GM21390 (cell line): Measurements from ENCODE around the gene TCEAL7.
"Not testable (repeated sequence)": the region's sequence is repeated elsewhere in the genome, so short reads cannot be mapped to it uniquely, and the experiment has no call there.

Experiments
- ATAC-seq: cut with Tn5 transposase; IDR thresholded peaks from one replicate; pipeline ENCODE4 v1.9.1; 2021; ENCODE audit not compliant: unreplicated experiment

Gene TCEAL7

GRCh38 chrX:103329991-103330390, at the start of gene TCEAL7:
Gene TCEAL7, plus strand, starts transcription at chrX:103330239. Its CDS starts 1,165 bp downstream, at chrX:103331404.
- no peak for ATAC-seq

- no peak for ATAC-seq
Observed at GRCh38 chrX:103293118-103293517, 36.9 kb upstream of the TCEAL7 start.

- ATAC-seq, result no peak
Observed at GRCh38 chrX:103304705-103305104, 25.3 kb upstream of the TCEAL7 start.

GRCh38 chrX:103305666-103306065, 24.4 kb upstream of the TCEAL7 start:
- ATAC-seq, result not testable (repeated sequence)

DNA sequence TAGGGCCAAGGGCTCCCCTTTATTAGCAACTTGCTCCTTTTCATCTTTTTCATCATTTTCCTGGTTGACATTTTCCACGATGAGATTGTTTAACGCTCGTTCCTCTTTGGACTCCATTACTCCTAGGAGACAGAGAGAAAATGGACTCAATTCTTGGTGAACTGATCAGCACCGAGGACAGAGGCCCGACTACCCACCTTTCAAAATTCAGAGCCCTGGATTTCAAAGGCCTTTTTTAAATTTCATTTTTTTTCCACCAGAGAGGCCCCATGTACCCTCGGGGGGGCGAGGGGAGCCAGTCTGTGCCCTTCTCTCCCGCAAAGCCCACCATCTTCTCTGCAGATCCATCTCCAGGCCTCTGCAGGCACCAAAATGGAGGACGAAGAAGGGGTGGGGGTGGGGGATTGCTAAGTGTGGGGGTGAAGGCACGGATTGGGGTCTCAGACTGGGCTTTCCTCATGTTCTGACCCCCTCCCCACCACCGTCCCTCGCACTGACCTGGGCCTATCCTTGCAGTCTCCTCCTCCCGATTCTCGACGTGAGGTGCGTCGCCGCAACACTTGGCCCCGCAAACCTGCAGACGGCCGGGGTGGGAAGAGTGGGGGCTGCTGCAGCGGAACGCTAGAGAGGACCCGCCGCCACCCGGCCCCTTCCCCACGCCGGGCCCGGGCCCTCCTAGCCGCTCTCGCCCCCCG, 20.0 kb upstream of the TCEAL7 start:
- no peak for ATAC-seq

DNA sequence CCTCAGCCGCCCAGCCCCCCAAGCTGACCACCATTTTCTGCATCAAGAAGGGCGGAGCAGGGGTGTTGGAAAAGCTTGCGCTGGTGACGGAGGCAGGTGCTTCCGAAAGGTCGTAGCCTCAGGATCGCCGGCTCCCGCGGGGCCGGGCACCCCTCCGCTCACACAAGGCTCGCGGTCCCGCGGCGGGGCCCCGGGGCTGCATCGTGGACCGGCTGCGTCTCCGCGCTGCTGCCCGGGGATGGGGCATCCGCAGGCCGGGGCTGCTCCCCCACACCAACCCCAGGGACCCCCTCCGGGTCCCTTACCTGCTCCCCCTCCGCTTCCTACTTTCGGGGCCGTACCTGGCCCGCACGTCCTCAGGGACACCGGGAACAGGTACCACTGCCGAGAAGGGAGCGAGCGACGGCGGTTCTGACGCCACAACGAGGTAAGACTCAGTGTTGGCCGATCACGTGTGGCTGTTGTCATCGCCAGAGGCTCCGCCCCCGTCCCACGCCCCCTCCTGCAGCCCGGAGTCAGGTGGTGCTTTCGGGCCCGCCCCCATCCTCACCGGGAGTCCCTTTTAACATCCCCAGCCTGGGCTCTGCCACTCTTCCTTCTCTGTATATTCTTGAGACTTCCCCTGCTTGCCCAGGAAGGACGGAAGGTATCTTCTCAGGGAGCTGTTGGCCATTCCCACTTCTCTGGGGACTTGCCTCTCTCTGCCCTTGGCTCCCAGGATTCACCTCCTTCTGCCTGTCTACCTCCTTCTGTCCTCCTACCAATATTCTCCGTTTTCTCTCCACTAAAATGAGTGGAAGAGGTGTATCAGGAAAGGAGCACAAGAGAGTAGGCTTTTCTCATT, 19.3 kb upstream of the TCEAL7 start, which contains the start of gene BEX2:
BEX2 (minus strand) TSS at position 436 of the 844 bp plus-strand sequence. CDS start 1,014 bp downstream, outside the sequence.
- peak; percentile 97 for ATAC-seq

GRCh38 chrX:103311399-103311780, 18.6 kb upstream of the TCEAL7 start:
- ATAC-seq, result no peak

DNA sequence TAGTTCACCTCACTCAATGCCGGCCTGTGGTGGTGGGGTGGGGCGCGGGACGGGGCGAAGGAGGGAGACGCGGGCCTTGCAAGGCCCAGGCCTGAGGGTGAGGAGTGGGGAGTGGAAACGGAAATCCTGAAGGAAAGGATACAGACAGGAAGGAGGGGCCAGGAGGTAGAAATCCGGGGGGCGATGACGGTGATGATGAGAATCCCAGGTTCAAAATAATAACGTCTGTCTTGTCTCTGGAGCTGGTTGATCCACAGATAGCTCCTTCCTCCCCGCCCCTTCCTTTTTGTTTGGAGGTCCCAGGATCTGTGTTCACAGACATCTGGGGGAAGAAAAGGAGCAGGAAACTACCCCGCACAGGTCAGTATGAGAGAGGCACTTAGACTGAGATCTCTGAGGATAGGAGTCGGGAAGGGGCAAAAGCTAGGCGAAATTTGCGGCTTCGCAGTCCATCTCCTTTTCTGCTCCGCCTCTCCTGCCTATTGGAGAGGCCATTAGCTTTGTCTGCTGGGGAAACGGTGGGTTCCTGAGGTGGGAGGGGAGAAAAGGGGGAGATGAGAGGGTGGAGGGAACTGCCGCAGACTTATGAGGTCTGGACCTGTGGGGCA, 746 bp downstream of the TCEAL7 start:
- ATAC-seq, result no peak

GRCh38 chrX:103338663-103339062, 8.6 kb downstream of the TCEAL7 start:
- ATAC-seq, result no peak

DNA sequence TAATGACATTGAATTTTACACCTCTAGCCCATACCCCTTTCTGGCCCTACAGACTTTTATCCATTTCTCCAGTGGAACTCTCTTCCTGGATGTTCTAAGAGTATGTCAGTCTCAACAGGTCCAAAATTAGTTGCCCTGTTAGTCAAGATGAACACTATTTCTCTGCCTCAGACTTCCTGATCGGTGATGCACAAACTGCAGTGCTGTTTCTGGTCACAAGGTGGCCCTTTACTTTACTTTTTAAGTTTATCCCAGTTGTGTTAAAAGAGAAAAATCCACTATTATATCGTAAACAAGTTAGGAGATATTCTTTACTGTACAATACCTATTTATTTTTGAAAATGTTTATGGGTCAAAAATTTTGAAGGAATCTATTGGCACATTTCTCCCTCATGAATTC, 13.1 kb downstream of the TCEAL7 start:
- ATAC-seq, result no peak

DNA sequence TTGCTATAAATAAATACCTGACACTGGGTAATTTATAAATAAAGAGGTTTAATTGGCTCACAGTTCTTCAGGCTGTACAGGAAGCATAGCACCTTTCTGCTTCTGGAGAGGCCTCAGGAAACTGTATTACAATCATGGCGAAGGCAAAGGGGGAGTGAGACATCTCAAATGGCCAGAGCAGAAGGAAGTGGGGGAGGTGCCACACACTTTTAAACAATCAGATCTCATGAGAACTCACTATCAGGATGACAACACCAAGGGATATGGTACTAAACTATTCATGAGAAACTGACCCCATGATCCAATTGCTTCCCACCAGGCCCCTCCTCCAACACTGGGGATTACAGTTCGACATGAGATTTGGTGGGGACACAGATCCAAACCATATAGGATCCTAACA, 14.6 kb downstream of the TCEAL7 start:
- no peak for ATAC-seq

DNA sequence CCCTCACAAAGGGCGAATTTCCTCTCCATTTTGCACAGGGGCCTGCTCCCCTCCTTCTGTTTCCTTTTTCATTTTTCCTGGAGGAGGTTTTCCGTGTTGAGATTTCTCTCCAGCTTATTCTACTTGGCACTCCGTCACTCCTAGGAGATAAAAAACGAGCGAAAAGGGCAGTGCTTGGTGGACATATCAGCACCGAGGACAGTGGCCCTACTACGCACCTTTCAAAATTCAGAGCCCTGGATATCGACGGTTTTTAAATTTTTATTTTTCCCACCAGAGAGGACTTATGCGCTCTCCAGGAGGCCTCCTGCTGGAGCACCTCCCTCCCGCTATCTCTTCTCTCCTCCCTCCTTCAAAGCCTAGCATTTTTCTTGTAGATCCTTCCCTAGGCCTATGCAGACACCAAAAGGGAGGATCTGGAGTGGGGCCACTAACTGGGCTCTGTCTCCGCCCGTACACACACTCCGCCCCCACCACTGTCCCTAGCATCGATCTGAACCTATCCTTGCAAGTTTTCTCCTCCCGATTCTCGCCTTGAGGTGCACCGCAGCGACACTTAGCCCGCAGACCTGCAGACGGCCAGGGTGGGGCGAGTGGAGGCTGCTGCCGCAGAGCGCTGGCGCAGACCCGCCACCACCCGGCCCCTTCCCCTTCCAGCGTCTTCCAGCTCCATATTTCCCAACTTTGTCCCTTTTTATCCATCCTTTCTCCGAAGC, 17.8 kb downstream of the TCEAL7 start:
- ATAC-seq, result no peak

GRCh38 chrX:103356130-103356798, 26.2 kb downstream of the TCEAL7 start, which contains the start of gene TCEAL9:
Gene TCEAL9, plus strand, starts transcription at chrX:103356506. Its CDS starts 1,179 bp downstream, at chrX:103357685.
- no peak for ATAC-seq

GRCh38 chrX:103356858-103357257, 26.8 kb downstream of the TCEAL7 start:
- ATAC-seq, result no peak

- ATAC-seq, result no peak
Observed at GRCh38 chrX:103357871-103358270, 27.8 kb downstream of the TCEAL7 start.

DNA sequence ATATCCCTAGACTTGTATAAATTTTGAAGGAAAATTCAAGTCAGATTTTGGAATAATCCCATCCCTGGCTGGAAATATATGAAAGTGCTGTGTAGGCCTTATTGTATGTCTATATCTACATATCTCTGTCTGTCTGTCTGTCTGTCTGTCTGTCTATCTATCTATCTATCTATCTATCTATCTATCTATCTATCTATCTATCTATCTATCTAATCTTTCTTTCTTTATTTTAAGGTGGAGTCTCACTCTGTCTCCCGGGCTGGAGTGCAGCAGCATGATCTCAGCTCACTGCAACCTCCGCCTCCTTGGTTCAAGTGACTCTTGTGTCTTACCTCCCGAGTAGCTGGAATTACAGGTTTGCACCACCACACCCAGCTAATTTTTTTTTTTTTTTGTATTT, 29.6 kb downstream of the TCEAL7 start:
- not testable (repeated sequence) for ATAC-seq

DNA sequence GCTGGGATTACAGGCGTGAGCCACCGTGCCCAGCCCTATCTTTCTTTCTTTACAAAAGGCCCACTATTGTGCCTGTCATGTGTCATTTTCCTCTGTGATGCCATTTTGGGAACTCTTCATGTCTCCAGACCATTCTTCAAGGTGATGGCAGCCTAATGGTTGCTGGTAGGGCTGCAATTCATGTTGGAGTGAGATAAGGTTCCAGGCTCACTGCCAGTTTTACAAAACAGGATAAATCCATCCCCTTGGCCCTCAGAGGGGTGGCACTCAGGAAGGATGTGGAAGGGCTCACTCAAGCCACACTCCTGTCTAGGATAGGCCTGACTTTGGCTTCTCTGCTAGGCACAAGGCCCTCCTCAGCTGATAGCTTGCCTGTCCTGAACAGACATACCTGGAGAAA, 30.1 kb downstream of the TCEAL7 start:
- no peak for ATAC-seq

- no peak for ATAC-seq
Observed at GRCh38 chrX:103360916-103361315, 30.9 kb downstream of the TCEAL7 start.

DNA sequence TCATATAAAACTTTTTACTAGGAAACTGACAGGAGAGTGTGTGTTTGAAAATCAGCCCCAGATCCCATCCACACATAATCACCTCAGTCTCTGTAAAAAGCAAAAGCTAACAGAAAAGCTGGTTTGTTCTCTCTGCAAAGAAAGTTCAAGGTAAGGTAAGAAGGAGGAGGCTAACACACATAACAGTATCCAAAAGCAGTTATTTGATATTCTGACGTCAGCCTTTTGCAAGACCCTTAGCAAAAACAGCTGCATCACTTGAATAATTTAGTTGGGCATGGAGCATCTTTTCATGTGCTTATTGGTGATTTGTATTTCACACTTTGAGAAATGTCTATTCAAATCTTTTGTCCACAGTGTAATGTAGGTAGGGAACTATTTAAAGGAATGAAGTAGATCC, 31.8 kb downstream of the TCEAL7 start:
- no peak for ATAC-seq

DNA sequence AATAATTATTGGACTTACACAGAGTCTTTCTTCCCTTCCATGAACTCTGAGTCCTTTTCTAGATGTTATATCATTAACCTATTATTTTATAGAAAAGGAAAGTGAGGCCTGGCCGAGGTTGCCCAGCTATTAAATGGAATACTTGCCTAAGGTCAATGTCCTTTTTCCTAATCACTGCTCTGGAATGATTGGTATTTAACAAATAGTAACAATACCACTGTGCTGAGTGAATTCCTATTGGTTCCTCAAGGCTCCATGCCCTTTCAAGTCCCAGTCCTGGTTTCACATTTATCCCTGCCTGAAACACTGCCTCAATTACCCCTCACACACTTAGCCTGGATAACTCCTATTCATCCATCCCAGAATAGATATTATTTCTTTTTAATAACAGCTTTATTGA, 32.4 kb downstream of the TCEAL7 start:
- ATAC-seq, result no peak
